G401 (cell line): ENCODE data around the gene SH3RF1. TPM values are rescaled to one million over a fixed set of nuclear protein-coding genes. Genes with fewer than 3 reads are reported as not detected.
A peak's percentile ranks its signal among the peaks of the same experiment; 100 is the strongest.

ENCODE experiments used
- DNase-seq: peaks from one replicate; pipeline ENCODE4 v3.0.0-alpha.2; 2015; ENCODE audit warnings: low spot score
- in situ Hi-C: cut with HindIII; loops from 2 replicates; pipeline ENCODE4 v1.10.0; 2016; ENCODE audit warnings: low sequenced_read_pairs, mixed read lengths
- total RNA-seq: library from RNA; depleted of rRNA; stranded (reverse); fragments of >200 nt; shearing (Covaris generic); gene quantifications from 2 replicates; pipeline ENCODE4 v1.2.3, GENCODE V29; 2014

The SH3RF1 gene
- total RNA-seq, 1 experiment from 2014 or later, result not detected

DNA sequence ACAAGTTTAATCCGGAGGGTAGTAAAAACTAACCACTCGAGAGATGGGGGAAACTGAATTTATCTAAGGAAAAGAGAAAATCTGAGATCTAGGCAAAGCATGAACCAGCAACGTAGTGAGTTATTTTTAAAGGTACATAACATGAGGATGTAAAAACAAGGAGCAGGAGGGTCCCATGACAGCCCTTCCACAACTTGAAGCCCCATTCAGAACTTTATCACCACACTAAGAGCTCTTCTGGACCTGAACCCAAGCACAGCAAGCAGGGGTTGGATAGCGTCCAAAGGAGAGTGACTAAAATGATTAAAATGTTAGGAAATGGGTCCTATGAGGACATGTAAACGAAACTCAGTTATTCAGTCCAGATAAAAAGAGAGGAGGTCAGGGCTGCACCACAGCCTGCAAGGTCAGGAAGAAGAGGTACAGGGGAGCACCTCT, 16.2 kb downstream of the SH3RF1 start:
- in situ Hi-C loops, result no loop called here
- no peak for DNase-seq

- no peak for DNase-seq
- in situ Hi-C loops, result no loop called here
Measured at GRCh38 chr4:169253904-169254303, 16.9 kb downstream of the SH3RF1 start.

GRCh38 chr4:169253113-169253671, 17.6 kb downstream of the SH3RF1 start:
- in situ Hi-C loops, result no loop called here
- DNase-seq, result no peak

DNA sequence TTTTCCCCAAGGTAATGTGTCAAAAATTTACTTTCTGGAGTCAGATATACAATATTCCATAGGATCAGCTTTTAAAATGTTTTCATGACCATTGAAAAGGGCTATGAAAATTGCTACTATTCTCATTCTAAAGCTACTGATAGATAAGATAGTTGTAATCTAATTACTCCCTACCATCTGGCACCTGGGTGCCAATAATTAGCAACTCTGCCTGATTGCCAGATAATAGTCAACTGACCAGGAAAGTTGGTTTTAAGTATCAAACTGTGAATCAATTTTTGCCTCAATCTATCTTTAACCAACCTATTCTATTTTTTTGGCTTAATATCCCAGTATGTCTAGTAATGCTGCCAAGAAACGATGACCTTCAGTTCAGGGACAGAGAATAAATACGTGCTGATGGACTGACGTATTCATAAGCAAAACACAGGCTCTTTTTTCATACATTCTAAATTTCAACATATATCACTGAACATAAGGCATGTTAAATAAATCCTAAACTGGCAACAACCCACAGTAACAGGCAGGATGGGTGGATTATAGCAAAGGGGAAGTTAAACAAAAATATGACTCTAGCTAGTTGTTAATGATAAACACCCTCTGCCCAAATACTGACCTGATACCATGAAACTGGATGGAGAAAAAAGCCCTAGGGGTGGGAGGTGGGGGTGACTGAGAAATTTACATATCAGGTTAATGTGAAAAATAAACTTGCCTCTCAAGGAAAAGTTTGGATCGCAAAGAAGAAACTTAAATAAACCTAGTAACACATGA, 18.2 kb downstream of the SH3RF1 start:
- in situ Hi-C loops, result no loop called here
- DNase-seq, result no peak

DNA sequence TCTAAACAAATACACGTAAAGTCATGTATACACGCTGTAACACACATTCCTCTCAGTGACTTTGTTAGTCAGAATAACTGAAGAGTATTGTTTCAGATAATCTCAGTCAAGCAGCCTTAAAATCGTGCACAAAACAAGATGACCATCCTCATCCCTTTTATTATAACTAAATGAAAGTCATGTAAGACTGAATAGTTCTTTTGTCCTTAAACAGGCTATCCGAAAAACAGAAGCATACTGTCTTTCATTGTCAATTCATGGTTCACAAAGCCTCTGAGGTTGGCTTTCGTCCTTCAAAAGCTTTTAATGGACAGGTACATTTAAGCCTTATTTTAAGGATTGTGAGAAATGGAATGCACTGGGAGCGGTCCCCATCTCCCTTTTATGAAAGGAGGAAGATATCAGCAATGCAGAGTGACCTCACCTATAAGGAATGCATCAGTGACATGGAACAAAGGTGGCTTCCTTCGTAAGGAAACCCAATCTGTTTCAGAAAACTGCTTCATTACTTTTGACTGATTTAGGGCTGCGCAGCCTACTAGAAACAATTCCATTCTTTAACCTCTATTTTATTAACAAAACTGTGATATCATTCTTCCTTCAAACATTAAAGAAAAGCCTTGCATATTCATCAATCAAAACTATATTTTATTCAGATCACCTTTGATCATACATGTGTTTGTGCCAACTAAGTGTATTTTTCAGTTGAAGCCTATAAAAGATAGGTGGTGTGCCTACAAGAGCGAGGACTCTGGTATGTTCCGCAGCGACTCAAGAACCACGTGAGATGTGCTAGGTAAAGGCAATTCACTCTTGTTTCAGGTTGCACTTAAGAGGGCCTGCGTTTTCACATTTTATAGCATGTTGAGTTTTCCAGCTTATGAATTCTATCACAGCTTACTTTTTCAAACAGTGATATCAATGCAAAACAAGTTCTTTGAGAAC, 19.2 kb downstream of the SH3RF1 start:
- DNase-seq, result no peak
- in situ Hi-C loops, result no loop called here

DNA sequence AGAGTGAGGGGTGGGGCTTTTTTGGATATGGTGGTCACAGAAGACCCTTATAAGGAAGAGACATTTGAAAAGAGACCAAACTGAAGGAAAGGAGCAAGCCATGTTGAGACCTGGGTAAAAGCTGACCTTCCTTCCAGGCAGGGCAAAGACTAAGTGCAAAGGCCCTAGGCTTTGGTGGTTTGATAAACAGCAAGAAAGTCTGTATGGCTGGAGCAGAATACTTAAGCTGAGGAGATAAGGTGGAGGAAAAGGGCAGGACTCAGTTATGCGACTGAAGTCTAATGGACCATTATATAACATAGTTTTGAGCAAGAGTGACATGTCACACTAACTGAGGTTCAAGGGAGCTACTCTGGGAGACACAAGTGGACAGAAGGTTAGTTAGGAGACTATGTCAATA, 20.0 kb downstream of the SH3RF1 start:
- in situ Hi-C loops, result no loop called here
- no peak for DNase-seq

DNA sequence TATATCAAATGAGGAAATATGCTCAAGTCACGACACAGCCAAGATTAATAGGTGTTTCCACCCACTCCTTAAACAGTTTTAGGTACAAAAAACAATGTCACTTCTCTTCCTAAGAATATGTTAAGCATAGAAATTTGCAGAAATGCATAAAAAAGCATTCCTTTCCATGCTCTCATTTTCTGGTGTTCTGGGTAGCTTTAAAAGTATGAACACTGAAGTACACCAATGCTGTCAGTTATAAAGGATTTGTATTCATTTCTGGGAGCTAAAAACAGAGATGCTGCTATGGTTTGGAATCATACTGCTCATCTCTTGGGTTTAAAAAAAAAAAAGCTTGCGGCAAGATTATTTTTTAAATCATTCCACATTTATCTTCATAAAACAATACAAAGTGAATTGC, 20.8 kb downstream of the SH3RF1 start:
- in situ Hi-C loops, result no loop called here

DNA sequence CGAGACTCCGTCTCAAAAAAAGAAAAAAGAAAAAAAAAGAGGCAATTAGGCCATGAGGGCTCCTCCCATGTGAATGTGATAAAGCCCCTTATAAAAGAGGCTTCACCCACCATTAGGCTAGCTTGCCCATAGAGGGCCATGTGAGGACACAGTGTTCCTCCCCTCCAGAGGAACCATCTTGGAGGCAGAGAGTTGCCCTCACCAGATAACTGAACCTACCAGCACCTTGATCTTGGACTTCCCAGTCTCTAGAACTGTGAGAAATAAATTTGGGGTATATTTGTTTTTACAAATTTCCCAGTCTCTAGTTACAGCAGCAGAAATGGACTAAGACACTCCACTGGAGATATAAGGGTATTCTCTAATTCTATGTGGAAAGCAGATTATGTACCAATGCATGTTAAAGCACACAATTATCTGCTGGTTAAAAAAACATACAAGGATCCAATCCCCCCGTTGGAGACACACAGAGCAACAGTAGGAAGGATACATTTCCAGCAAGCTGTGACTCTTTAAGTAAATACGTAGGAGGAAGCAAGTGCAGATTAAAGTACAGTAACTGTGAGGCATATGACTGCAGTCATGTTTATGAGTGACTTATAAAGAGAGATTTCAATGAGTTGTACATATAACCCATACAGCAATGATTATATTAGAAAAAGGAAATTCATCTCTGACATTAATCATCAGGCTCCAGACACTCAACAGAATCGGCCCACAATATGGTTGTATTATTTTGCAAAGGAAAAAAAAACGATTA, 21.4 kb downstream of the SH3RF1 start:
- in situ Hi-C loops, result no loop called here
- DNase-seq, result no peak

More for the DNA sequence above, 20.8 kb downstream of the SH3RF1 start:
- no peak for DNase-seq

DNA sequence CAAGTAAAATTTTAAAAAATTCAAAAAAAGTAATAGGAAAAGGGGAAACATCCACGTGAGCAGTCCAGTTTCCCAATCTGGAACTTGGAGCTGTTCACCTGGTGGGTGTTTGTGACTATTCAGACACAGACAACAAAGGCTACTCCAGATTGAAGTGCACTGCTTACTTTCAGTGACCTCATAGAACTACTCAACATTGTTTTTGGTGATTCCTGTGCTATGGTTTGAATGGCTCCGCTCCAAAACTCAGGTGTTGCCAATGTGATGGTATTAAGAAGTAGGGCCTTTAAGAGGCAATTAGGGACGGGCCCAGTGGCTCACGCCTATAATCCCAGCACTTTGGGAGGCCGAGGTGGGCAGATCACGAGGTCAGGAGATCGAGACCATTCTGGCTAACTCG, 22.1 kb downstream of the SH3RF1 start:
- in situ Hi-C loops, result no loop called here

DNA sequence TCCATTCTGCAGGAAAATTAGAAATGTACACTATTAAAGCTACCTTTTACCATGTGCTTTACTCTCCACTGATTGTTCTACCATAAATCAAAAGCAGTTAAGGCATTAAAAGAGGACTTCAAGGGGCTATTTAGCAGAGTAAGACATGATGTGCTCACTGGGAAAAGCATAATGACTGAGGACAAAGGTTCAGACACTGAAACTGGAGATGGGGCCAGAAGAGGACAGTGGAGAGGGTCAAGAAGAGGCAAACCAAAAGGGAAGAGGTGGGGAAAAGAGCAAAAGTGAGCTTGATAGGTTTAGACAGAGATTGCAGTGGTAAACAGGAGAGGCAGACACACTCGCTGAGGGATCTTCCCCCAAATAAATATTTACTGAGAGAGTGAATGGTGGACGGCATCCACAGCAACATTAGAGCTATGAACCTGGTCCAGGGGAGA, 23.8 kb downstream of the SH3RF1 start:
- in situ Hi-C loops, result no loop called here

More for the DNA sequence above, 22.1 kb downstream of the SH3RF1 start:
- no peak for DNase-seq

GRCh38 chr4:169246279-169246678, 24.5 kb downstream of the SH3RF1 start:
- in situ Hi-C loops, result no loop called here
- no peak for DNase-seq

More for the DNA sequence above, 23.8 kb downstream of the SH3RF1 start:
- no peak for DNase-seq

DNA sequence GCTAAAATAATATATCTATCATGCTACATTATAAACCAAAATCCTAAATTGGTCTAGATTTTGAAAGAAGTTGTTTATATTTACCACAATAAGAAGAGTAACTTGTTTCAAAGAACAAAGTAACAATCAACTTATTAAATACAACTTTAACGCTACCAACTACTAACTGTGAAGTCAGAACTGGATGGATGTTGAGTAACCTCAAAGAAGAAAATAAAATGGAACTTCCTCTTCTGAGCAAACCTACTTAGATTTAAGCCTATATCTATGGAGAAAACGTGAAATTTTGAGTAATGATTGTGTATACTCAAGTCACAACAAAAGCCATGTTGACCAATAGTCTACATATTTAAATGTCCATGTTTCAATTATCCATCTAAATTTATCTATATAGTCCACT, 25.7 kb downstream of the SH3RF1 start:
- in situ Hi-C loops, result no loop called here
- DNase-seq, result no peak

- DNase-seq, result no peak
- in situ Hi-C loops, result no loop called here
Measured at GRCh38 chr4:169243825-169244609, 26.7 kb downstream of the SH3RF1 start.

DNA sequence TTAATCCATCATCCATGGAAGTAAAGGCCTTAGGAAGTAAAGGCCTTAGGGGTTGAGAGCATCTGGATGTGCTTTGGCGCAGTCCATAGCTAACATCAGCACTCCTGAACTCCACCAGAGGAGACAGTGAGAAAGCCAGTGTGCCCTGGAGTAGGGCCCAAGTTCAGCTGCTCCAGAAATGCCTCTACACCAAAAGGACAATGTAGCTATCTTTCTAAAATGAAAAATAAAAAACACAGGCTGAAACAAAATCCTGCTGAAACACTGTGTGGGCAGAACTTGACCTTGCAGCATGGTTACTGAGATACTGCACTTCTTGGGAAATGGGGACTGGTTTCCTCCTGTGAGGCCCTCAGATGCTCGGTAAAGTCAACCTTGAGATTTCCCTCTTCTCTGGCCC, 29.3 kb downstream of the SH3RF1 start:
- in situ Hi-C loops, result no loop called here
- DNase-seq, result no peak

DNA sequence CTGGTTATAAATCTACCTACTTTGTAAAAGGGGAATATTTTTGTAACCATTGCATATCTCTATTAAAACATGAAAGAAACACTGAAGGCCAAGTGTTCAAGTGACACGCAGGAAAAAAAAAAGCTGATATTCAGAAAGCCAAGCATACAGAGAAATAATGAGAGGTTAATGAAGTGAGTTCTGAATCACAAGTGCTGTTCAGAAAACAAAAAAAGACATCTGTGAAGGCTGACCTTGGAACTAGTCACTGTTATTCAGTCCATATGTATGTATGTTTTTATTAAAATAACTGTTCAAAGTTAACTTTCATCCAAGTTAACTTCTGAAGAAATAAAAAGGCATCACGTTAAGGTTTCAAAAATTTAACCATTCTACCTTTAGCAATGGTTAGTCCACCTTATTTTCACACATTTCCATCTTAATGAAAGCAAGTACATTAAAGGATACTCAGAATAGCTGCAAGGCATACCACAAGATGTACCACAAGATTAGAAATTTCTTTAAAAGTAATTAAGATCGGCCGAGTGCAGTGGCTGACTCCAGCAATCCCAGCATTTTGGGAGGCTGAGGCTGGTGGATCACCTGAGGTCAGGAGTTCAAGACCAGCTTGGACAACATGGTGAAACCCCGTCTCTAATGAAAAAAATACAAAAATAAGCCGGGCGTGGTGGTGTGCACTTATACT, 31.4 kb downstream of the SH3RF1 start:
- in situ Hi-C loops, result no loop called here
- DNase-seq, result no peak

GRCh38 chr4:169238445-169238844, 32.3 kb downstream of the SH3RF1 start:
- in situ Hi-C loops, result no loop called here

GRCh38 chr4:169236873-169237626, 33.7 kb downstream of the SH3RF1 start:
- in situ Hi-C loops, result no loop called here
- DNase-seq, result peak; percentile 92

More at GRCh38 chr4:169238445-169238844, 32.3 kb downstream of the SH3RF1 start:
- DNase-seq, result peak; percentile 70
